GM18507 (cell line): ENCODE results near the gene WNT7B.

ENCODE experiments used
- DNase-seq: peaks from one replicate; pipeline ENCODE4 v3.0.0; 2011; ENCODE audit warnings: low read depth; ENCODE audit not compliant: insufficient read length; ENCODE audit errors: extremely low spot score
- FAIRE-seq: peaks from 2 replicates; lab custom pipeline; 2011; peaks lifted over from hg19 to GRCh38; lab: Jason Lieb, UNC

The WNT7B gene

DNA sequence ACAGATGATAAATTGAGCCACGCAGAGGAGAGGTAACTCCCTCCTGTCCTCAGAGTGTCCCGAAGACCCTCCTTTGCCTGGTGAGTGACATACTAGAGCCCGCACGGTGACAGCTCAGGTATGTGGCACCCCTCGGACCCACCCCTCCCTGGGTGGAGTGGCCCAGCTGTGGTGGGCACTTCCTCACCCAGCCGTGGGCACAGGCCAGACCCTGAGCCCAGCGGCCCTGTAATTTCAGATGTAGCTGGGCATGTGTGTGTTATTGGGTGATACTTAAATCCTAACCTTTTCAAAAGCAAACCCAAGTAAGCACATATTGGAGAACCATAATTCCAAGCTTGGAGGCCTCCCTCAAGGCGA, 93.2 kb downstream of the WNT7B start:
- DNase-seq = no peak
- FAIRE-seq = no peak

DNA sequence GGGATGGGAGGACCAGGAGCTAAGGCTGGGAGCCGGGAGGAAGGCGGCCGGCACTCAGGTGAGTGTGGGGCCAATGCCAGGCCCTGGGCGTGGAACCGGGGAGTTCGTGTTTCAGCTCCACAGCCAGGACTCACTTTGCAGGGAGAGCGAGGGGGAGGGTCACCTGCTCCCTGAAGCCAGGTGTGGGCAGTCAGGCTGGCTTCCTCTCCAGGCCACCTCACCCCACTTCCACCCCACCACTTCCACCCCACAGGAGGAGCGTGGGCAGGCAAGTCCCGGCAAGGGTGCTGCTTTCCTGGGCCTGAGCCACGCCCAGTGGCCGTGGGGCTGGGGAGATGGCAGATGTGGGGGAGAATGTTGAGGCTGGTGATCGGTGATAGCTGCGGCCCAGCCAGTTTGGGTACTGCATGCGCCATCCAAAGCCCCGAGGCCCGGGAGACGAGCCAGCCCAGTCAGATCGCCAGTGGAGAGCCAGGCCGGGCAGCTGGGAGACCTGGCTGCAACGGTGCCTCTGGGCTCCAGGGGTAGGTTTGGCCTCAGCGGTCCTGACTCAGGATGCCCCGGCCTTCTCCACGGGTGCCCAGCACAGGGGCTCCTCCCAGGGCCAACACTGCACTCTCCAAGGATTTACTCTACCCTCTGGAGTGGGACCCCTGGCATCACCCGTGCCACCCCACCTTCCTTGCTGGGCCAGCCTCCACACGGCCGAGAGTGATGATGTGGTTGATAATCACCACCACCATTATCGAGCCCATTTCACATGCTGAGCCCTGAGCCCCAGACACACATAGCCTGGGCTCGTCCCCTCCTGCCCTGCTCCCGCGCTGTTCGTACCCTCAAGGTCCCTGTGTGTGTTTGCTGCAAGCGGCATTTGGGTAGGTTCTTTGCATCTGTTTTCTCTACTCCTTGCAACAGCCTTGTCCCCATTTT, 93.8 kb downstream of the WNT7B start:
- no peak for FAIRE-seq
- DNase-seq = no peak

DNA sequence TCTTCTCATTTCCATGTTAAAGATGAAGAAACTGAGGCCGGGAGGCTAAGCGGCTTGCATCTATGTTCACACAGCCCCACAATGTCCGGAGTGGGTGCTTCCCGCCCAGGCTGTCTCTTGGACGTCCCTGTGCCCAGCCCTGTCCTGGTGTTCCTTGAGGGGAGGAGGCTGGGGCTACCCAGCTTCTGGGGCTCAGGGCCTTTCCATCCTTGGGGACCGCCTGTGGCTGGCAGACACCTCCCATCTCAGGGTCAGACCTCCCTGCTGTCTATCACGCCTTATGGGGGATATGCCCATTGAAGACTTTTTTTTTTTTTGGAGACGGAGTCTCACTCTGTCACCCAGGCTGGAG, 95.5 kb downstream of the WNT7B start:
- FAIRE-seq (no peak), DNase-seq (no peak)

DNA sequence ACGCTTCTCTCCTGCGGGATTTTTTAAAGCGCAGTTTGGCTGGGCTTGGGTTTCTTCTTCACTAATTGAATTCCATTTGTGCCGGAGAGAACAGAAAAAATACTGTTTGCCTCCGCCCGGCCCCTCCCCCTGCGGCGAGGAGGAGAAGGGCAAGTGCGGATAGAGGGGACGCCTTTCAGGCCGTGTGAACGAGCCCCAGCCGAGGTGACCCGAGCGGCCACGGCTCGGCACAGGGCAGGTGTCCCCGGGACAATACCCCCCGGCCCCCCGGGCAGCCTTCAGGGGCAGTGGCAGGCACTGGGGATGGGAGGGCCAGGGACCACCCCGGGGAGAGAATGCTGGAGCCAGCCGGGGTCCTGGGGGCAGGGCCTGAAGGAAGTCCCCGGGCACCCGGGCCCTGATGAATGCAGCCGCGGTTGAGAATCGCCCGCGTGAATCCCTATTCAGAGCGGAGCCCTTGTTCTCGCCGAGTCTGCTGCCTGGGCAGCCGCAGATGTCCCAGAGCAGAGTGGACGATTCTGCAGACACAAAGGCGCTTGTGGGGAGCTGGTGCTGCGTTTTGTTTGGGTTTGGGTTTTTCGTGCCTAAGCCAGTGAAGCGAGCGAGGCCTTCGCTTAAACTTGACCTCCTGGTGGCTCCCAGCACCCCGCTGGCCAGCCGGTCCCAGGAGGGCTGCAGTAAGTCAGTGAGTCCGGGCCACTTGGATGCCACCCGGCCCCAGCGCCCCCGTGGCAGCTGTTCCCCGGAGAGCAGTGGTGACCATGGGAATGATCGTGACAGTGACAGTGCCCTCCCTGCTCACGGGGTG, 96.0 kb downstream of the WNT7B start:
- FAIRE-seq = no peak
- DNase-seq = no peak

DNA sequence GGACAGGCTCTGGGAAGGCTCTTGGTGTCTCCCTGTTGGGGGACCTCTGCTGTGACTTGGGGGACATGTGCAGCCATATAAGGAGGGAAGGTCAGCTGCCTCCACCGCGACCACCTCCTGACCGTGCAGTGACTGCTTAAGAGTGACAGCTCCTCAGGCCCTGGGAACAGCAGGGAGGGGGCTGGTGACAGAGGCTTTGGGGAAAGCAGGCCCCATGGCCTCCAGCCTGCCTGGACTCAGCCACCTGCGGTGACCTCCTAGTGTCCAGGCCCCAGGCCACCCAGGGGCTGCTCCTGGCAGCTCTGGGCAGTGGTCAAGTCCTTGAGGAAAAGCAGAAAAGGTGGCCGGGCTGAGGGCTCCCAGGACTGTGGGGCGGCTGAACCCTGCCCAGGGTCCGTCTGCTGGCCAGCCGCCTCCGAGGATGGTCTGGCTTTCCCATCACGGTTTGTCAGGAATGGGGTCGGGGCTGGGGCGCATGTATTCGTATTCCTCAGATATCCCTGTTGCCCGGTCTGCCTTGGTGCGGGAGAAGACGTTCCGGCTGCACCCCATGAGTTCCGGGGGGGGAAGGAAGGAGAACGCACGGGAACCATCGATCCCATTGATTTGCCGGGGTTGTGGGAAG, 96.8 kb downstream of the WNT7B start:
- FAIRE-seq (no peak), DNase-seq (no peak)

DNA sequence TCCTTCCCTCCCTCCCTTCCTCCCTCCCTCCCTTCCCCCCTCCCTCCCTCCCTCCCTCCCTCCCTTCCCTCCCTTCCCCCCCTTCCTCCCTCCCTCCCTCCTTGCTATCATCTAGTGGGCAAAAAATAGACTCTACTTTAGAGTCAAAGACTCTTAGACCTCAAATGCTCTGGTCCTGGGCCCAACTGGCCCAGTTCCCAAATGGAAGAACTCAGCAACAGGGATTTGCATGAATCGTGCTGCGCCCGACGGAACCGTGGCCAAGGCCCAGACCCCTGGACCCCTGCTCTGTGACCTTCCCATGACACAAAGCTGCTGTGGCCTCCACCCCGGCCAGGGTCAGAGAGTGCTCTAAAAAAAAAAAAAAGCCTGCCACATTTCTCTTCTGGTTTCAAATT, 97.4 kb downstream of the WNT7B start:
- DNase-seq (no peak), FAIRE-seq (no peak)

DNA sequence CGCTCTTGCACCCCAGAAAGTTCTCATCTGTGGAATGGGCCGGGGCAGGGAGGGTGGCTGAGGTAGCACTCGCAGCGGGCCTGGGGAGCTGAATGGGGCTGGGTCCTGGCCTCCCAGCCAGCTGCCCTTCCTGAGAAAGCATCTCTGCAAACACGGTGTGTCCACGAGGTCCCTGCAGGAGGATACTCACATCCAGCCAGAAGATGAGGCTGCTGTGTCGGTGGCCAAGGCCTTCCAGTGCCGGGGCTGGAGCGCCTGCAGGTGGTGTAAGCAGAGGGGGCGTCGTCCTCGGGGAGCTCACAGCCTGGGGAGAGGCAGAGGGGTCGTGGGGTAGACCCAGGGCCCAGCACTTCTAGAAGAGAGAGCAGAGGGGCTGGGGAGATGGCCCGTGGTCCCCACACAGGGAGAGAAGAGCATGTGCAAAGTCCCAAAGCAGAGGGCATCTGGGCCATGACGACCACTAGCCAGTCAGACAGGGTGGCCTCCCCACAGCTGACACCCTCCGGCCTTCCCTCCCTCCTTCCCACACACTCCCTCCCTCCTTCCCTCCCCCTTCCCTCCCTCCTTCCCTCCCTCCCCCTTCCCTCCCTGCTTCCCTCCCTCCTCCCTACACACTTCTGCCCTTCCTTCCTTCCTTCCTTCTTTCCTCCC, 97.9 kb downstream of the WNT7B start:
- DNase-seq = no peak
- no peak for FAIRE-seq

DNA sequence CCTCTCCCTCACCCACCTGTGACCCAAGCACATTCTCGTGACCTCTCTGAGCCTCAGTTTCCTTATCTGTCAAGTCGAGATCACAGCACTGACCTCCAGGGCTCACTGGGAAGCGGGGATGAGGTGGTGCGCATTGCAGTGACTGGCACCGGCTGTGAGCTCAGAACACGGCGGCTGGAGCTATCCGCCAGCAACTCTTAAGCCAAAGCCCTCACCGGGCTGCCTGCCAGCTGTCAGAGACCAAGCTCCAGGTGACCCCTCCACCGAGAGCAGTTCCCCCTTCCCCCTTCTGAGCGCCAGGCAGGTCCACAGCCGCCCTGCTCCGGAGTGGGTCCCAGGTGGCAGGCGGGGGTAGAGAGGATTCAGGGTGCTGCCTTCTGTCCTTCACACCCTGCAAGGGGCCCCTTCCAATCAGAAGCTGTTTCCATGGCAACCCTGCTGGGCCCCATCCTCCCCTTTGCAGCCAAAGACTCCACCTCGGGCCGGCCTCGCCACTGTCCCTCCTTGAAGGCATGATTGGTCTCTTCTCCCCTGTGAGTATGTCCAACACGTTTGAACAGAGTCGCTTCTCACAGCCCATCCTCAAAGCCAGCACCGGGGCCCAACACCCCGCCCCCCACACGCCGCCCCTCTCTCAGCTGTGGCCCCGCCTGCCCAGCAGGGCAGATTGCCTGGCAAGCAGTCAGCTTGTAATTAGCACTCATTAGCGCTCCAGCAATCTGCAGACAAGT, 98.7 kb downstream of the WNT7B start:
- no peak for FAIRE-seq

DNA sequence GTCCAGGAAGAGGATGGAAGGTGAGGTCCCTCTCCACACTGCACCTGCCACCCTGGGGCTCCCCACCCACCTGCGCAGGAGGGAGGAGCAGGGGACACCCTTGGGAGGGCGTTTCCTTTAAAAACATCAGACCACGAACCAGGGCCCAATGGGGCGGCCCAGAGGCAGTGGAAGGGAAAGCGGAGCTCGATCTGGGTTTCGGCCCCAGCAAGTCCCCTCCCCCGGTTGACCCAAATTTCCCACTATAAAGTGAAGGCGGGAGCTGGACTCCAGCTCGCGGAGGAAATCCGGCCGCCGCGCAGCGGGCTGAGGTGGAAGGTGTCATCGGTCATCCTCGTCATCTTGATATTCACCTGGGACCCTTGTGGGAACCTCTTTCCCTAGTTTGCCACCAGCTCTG, 99.3 kb downstream of the WNT7B start:
- DNase-seq (no peak), FAIRE-seq (no peak)

More for the DNA sequence above, 98.7 kb downstream of the WNT7B start:
- DNase-seq = no peak

DNA sequence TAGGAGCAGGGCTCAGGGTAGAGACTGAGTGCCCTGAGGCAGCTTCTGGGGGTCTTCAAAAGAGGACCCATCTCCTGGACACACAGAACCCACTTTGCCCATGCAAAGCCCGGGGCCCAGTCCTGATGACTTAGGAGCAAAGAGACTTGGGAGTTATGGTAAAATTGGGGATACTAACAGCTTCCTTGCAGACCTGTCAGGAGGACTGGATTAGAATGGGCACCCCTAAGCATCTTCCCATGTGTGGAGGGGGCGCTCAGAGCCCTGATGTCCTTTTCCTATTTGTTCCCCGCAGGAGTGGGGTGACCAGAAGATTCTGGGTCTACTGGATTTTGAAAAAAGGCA, 100.0 kb downstream of the WNT7B start:
- DNase-seq (no peak), FAIRE-seq (no peak)

DNA sequence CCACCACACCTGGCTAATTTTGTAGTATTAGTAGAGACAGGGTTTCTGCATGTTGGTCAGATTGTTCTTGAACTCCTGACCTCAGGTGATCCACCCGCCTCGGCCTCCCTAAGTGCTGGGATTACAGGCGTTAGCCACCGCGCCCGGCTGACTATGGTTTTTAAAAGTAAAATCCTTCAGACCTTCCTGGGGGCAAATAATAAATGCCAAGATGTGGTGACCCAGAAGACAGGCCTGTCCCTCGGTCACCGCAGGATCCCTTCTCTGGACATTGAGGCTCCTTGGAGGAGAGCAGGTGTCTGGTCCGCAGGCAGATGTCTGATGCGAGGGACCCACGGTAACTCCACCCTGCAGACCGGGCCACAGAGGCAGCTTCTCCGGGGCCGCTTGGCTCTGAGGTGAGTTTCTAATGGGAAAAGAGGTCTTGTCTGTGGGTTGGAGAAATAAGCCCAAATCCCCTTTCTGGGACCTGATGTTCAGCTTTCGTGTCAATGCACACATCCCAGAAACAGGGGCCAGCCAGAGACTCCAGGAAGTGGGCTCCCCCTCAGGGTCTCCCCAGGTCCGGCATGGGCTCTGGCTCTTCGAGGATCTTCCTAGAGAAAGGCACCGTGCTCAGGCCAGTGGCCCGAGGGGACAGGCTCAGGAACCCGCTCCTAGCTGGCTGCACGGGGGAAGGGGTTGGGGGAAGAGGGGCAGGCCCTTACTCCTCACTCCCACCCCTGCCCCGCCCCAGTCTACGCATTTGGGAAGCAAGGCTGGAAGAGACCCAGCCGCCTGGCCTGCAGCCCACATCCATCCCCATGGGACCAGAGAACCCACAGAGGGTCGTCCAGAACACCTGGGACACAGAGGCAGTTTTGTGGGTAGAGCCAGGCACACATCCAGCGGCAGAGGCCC, 100.6 kb downstream of the WNT7B start:
- FAIRE-seq (no peak), DNase-seq (no peak)

DNA sequence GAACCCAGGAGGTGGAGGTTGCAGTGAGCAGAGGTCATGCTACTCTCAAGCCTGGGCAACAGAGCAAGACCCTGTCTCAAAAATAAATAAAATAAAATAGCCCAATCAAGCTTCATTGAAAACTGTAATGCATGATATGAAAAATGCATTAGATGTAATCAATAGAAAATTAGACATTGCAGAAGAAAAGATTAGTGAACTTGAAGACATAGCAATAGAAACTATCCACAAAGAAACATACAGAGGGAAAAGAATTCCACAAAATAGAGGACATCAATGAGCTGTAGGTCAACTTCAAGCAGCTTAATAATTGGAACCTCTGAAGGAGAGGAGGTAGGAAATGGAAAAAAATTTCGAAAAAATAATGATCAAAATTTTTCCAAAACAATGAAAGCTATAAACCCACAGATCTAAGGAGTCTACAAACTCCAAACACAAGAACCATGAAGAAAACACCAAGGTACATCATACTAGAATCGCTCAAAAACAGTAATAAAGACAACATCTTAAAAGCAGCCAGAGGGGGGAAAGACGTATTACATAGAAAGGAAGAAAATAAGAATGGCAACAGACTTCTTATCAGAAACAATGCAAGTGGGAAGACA, 104.2 kb downstream of the WNT7B start:
- no peak for DNase-seq
- FAIRE-seq = no peak

DNA sequence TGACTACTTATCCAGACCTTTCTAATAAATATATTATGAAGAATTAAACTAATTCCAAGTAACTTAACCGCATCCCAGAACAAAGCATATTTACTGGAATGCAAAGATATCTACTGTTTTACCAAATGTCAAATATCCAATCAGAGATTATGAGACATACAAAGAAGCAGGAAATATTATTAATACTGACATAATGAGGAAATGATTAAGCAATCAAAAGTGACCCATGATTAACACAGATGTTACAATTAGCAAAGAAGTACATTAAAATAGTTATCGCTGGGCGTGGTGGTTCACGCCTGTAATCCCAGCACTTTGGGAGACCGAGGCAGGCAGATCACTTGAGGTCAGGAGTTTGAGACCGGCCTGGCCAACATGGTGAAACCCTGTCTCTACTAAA, 105.2 kb downstream of the WNT7B start:
- no peak for DNase-seq
- FAIRE-seq = no peak
